SIG-M5 treated with dmso at 0.1 percent for 504 hours (cell line): ENCODE data around the gene MC3R.

Experiments
- DNase-seq: peaks from one replicate; lab custom pipeline; 2025; ENCODE audit not compliant: unreplicated experiment; lab: John Stamatoyannopoulos, UW

Gene MC3R

DNA sequence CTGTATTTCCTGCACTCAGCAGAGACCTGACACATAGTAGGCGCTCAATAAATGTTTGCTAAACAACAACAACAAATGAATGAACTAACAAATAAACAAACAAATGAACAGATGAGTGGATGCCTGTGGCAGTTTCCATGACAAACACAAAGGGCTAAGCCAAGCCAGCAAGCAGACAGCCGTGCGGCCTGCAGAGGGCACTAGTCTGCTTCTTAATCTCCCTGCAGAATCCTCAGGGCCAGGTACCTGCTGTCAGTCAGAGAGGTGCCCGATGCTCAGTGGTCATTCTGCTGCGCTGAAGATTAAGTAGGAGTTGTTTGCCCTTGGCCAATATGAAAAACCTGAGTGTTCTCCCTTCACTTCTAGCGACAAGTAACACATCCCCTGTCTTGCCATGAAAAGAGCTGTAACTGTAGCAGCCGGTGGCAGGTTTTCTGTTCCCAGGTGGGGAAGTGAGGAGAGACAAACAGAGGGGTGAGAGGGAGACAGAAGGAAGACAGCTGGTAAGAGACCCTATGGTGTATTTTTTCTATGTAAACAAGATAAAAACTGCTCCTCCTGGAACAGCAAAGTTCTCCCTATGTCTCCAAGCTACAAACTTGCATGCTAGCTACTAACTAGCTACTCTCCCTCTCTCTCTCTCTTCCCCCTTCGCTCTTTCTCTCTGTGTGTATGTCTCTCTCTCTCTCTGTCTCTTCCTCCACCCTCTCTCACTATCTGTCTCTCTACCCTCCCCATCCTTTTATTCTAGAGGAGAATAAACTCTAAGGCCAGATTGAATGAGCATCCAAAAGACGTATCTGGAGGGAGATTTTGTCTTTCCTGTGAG is at the start of gene MC3R:
TSS of gene MC3R (plus strand) at position 779 of the 829 bp plus-strand sequence. CDS start 112 bp downstream, outside the sequence.
- peak; percentile 79 for DNase-seq

- no peak for DNase-seq
Measured at GRCh38 chr20:56200456-56200855, 48.1 kb upstream of the MC3R start.

DNA sequence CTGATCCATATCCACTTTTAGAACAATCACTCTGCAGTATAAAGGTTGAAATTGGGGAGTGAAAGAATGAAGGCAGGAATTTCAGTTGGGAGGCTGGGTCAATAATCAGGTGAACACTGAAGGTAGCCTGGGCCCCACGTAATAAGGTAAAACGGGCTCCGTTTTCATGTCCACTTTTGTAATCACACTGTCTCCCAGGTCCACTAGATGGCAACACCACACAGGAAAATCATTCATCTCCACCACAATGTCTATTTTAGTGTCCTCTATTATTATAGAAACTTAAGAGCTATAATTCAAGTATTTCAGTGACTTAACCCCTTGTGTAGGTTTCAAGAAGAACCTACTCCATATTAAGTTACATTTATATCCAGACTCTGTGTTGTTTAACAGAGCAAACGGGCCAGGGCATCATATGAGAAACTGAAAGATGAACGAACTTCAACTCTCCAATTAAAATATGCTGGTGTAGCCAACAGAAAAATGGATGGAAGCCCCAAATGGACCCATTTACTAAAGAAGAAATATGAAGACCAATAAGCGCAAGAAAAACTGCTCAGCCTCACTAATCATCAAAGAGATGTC is 45.9 kb upstream of the MC3R start:
- peak; percentile 38 for DNase-seq

- DNase-seq, result no peak
Measured at GRCh38 chr20:56204206-56204605, 44.3 kb upstream of the MC3R start.

DNA sequence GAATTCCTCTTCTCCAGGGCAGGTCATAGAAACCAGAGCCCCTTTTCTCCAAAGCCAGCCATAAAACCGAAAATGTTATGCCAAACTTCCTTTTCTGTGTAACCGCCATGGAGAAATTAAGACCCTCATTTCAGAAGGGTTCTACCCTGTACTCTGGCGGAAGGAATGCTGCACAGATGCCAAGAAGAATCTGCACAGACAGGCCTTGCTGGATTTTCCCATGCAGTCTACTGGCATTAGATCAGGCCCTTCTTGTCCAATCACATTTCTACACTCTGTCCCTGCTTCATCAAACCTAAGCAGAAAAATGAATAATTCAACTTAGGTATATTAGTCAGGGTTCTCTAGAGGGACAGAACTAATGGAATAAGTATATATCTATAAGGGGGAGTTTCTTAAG is 43.2 kb upstream of the MC3R start:
- DNase-seq, result no peak

- DNase-seq, result no peak
Measured at GRCh38 chr20:56207656-56208055, 40.9 kb upstream of the MC3R start.

DNA sequence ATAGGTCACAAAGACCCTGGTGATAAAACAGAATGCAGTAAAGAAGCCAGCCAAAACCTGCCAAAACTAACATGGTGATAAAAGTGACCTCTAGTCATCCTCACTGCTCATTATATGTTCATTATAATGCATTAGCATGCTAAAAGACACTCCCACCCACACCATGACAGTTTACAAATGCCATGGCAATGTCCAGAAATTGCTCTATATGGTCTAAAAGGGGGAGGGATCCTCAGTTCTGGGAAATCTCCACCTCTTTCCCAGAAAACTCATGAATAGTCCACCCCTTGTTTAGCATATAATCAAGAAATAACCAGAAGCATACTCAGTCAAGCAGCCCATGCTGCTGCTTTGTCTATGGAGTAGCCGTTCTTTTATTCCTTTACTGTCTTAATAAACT is 40.4 kb upstream of the MC3R start:
- DNase-seq, result no peak

DNA sequence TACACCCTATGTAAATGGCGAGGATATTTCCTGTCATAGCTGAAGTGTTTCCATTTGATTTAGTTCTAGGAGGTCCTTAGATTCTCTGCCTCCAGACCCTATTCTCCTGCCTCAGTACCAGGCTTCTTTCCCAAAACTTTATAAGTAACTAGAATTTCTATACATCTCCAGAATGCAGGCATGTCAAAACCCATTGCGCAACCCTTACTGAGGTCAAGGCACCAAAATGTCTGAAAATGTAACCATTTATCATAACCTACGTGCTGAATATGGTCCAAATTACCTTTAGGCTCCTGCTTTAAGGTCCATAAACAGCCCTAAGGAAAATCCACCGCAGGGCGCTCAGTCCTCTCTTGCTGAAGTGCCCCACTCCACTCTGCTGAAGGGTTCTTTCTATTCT is 37.5 kb upstream of the MC3R start:
- no peak for DNase-seq

DNA sequence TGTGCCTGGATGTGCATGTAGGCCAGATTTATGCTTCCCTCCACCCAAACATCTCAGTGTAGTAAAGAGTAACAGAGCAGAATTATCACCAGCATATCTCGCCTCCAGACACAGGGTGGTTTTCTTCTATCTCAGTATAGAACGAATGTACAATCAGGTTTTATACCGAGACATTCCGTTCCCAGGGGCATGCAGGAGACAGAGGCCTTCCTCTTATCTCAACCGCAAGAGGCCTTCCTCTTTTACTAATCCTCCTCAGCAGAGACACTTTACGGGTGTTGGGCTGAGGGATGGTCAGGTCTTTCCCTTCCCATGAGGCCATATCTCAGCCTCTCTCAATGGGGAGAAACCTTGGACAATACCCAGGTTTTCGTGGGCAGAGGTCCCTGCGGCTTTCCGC is 36.4 kb upstream of the MC3R start:
- no peak for DNase-seq

DNA sequence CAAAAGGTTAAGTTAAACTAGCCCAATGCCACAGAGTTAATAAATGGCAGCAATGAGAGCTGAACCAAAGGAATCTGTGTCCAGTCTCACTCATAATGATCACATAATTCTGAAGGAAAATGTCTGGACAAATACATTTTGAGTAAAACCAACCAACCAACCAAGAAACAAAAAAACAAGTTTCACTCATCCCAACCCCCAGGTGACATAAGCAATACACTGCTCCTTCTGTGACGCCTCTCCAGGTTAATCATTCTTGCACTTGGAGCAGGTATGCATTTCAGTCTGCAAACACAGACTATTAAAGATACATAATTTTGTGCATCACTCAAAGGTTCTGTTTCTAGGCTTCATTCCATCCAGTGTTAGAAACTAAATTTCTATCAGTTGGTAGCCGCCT is 35.2 kb upstream of the MC3R start:
- no peak for DNase-seq

- no peak for DNase-seq
Measured at GRCh38 chr20:56215115-56215514, 33.4 kb upstream of the MC3R start.

GRCh38 chr20:56217829-56218228 is 30.7 kb upstream of the MC3R start:
- DNase-seq, result no peak

GRCh38 chr20:56221186-56221585 is 27.3 kb upstream of the MC3R start:
- DNase-seq, result peak; percentile 25

DNA sequence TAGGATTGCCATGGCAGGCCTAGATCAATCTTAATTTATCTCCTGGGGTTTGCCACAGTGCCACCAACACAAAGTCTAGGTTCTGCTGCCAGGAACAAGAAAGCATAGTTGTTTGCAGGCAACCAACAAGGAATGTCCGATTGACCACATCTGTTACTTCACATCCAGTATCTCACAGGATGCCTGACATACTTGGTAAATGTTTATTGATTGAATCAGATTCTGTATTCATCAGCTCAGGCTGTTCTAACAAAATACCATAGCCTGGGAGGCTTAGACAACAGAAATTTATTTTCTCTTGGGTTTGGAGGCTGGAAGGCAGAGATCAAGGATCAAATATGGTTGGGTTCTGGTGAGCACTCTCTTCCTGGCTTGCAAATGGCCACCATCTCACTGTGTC is 26.3 kb upstream of the MC3R start:
- DNase-seq, result no peak

- no peak for DNase-seq
Measured at GRCh38 chr20:56222945-56223344, 25.6 kb upstream of the MC3R start.

GRCh38 chr20:56223352-56223751 is 25.2 kb upstream of the MC3R start:
- no peak for DNase-seq

DNA sequence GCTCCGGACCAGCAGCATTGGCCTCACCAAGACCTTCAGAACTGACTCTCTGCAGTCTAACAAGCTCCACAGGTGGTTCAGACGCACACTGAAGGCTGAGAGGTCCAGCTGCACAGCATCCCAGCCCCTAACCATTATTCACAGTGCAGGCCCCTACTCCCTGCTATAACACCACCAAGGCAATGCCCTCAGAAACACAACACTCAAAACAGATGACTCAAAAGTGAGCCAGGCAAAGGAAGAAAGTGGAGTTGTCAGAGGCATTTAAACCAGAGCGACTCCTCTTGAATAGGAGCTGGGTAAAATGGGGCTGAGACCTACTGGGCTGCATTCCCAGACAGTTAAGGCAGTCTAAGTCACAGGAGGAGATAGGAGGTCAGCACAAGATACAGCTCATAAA is 20.5 kb upstream of the MC3R start:
- no peak for DNase-seq

DNA sequence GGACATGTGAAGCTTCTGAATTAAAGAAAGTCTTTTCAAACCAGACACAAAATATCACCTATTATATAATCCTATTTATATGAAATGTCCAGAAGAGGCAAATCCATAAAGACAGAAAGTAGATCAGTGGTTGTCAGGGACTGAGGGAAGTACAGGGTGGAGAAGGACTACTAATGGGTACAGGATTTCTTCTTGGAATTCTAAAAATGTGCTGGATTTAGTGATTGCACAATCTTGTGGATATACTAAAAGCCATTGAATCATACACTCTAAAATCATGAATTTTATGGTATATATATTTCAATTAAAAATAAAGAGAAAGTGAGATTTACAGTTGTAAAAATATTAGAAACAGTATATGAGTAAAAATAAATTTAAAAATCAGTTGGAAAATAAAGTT is 18.7 kb upstream of the MC3R start:
- no peak for DNase-seq

DNA sequence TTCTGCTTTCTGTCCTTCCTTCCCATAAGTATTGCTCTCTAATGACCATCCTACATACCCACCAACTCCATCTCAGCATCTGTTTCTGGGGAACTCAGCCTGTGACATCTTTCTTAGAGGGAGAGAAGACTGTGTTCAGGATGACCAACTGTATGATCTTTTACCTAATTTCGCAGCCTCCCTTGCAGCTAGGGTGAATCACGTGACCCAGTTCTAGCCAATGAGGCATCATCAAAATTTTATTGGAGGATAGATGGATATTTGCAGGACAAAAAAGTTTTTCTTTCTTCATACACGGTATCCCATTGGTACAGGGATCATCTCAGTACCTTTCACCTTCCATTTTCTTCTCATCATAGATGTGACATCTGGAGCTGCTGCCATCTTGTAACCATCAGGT is 14.4 kb upstream of the MC3R start:
- DNase-seq, result no peak

- DNase-seq, result no peak
Measured at GRCh38 chr20:56237335-56237734, 11.2 kb upstream of the MC3R start.

GRCh38 chr20:56244259-56244658 is 4.3 kb upstream of the MC3R start:
- no peak for DNase-seq

DNA sequence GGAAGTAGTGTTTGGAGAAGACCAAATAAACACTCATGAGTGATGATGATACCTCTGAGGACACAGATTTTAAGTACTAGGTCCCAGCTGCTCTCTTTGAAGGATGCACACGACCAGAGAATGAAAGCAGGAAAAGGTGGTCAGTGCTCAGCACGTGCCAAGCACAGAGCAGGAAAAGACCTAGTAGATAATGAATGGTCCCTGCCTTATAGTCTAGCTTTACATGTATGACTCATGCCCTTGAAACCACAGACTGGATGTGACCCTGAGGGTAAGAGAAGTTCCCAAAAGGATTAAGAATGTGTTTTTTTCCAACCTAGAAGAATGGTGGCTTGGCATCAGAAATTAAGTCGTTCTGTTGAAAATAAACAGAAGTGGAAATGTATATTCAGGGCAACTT is 2.8 kb upstream of the MC3R start:
- DNase-seq, result no peak
